Cardiac muscle cell (in vitro differentiated cells and primary cell): ENCODE data around the gene ITGB1BP1. TPM values are rescaled to one million over a fixed set of nuclear protein-coding genes. Genes with fewer than 3 reads are reported as not detected.

ENCODE experiments used
- DNase-seq, 2 donors: peaks; one replicate each; pipeline versions ENCODE4 v3.0.0 to v3.0.0-alpha.2; 2010 to 2017; ENCODE audit warnings: low read depth in 1 of 2, low spot score in 1 of 2
- H3K27ac ChIP-seq: fragments of 200-600 bp; sonication (generic); 2 replicates; pipeline ENCODE4 v1.5.1; 2016
- H3K27me3 ChIP-seq: fragments of 200-600 bp; sonication (generic); 2 replicates; pipeline ENCODE4 v1.6.0; 2016; ENCODE audit warnings: control low read depth
- H3K36me3 ChIP-seq: fragments of 200-600 bp; sonication (generic); 2 replicates; pipeline ENCODE4 v1.5.1; 2016; ENCODE audit warnings: control low read depth
- H3K4me1 ChIP-seq: fragments of 200-600 bp; sonication (generic); 2 replicates; pipeline ENCODE4 v1.8.1; 2017; ENCODE audit warnings: low read depth, mild to moderate bottlenecking, mixed run types
- H3K4me3 ChIP-seq: fragments of 200-600 bp; sonication (generic); 2 replicates; pipeline ENCODE4 v1.5.1; 2016; ENCODE audit warnings: mild to moderate bottlenecking
- H3K9me3 ChIP-seq: fragments of 200-600 bp; sonication (generic); 2 replicates; pipeline ENCODE4 v1.5.1; 2017; ENCODE audit warnings: low read depth, mild to moderate bottlenecking, control low read depth
- polyA plus RNA-seq: library from polyadenylated mRNA; unstranded; fragments of >200 nt; fragmentation: Nextera tagmentation; extraction: Ambion mirVana; gene quantifications from 2 replicates; pipeline ENCODE4 v1.2.1, GENCODE V29; 2016
- total RNA-seq: library from RNA; depleted of rRNA; stranded (reverse); fragments of >200 nt; gene quantifications from 2 replicates; pipeline ENCODE4 v1.2.3, GENCODE V29; 2016
- TF ChIP-seq, protein P1 (sequence below): IDR thresholded peaks from 2 replicates; pipeline ENCODE4 v1.5.1; 2012; ENCODE audit warnings: low read depth, mild to moderate bottlenecking, low read length

Gene ITGB1BP1
- total and polyA plus RNA-seq, 2 experiments from 2014 or later, result 30.9 to 138 TPM

DNA sequence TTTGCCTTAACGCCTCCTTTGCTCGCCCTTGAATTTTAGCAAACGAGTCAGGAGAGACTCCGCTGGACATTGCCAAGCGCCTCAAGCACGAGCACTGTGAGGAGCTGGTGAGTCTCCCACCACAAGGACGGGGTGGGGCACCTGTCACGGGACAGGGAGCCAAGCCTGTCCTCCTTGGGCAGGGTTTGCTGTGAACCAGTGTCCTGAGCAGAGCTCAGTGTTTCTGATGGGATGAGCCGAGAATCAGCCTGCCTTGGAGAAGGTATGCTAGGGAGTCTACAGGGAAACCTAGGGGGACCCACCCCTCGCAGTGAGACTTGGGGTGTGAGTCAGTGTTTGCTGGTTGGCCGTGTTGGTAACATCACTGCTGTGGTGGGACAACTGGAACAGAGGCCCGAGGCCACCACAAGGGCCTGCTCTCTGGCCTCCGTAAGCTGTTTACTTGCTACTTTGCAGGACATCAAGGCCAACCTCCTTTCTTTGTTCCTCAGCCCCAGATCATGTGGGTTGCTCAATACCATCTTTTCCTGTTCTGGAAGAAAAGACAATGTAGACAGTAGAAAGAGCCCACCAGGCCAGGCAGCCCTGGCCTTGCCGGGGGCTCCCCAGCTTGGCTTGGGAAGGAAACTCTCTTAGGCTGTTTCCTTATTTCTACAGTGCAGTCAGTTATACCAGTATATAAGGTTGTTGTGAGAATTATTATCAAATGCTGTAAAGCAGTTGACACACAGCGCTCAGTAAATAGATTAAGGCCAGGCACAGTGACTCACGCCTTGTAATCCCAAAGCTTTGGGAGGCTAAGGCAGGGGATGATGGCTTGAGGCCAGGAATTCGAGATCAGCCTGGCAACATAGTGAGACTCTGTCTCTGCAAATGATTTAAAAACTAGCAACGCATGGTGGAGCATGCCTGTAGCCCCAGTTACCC is 42.4 kb downstream of the ITGB1BP1 start:
- Histone ChIP-seq H3K27ac (no peak overlapping the region), H3K4me3 (no peak overlapping the region), H3K36me3 (no peaks in the 10 kb centered on the region), H3K27me3 (no peaks in the 10 kb centered on the region), H3K9me3 (no peaks in the 10 kb centered on the region), H3K4me1 (no peaks in the 10 kb centered on the region)
- DNase-seq, result peak in 1 of 2 donors; percentile 96
- TF ChIP-seq, protein P1, sequence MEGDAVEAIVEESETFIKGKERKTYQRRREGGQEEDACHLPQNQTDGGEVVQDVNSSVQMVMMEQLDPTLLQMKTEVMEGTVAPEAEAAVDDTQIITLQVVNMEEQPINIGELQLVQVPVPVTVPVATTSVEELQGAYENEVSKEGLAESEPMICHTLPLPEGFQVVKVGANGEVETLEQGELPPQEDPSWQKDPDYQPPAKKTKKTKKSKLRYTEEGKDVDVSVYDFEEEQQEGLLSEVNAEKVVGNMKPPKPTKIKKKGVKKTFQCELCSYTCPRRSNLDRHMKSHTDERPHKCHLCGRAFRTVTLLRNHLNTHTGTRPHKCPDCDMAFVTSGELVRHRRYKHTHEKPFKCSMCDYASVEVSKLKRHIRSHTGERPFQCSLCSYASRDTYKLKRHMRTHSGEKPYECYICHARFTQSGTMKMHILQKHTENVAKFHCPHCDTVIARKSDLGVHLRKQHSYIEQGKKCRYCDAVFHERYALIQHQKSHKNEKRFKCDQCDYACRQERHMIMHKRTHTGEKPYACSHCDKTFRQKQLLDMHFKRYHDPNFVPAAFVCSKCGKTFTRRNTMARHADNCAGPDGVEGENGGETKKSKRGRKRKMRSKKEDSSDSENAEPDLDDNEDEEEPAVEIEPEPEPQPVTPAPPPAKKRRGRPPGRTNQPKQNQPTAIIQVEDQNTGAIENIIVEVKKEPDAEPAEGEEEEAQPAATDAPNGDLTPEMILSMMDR, result no peak

GRCh38 chr2:9379391-9379755 is 44.0 kb downstream of the ITGB1BP1 start:
- no peak overlapping the region for H3K4me3 ChIP-seq
- DNase-seq, result no peak
- TF ChIP-seq, protein P1, result no peak
- H3K9me3 ChIP-seq, result no peaks in the 10 kb centered on the region
- H3K27ac ChIP-seq, result no peak overlapping the region
- H3K36me3 ChIP-seq, result no peaks in the 10 kb centered on the region
- no peaks in the 10 kb centered on the region for H3K4me1 ChIP-seq
- no peaks in the 10 kb centered on the region for H3K27me3 ChIP-seq

- Histone ChIP-seq H3K4me3 (no peak overlapping the region), H3K36me3 (no peaks in the 10 kb centered on the region), H3K27me3 (no peaks in the 10 kb centered on the region), H3K27ac (no peak overlapping the region), H3K9me3 (no peaks in the 10 kb centered on the region), H3K4me1 (no peaks in the 10 kb centered on the region)
- TF ChIP-seq, protein P1, result no peak
- peak in 1 of 2 donors; percentile 87 for DNase-seq
Observed at GRCh38 chr2:9378433-9379390, 44.6 kb downstream of the ITGB1BP1 start.

DNA sequence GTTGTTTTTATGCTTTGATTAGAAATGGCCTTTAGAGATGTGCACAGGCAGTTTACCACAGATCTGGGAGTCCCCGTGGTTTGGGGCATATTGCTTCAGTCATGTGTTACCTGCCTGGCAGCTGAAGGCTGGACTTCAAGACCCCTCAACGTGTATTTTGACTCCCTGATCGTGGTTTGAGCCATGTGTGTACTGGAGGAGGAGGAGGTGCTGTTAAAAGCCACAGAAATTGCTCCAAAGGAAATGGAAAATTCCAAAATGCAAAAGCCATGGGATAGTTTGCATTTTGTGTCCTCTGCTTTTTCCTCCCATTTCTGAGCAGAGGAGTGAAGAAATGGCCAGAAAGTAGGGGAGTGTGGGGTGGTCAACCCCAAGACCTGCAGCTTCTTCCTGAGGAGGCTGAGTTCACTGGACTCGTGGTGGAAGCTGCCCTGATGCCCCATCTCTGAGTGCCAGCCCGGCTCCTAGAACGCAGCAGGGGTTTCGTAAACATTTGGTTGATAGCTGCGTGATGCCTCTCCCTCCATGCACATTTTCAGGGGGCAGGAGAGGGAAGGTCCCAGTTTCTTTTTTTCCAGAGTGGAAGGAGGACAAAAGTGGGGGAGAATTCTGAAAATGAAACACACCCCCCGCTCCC is 45.7 kb downstream of the ITGB1BP1 start:
- H3K4me3 ChIP-seq, result no peak overlapping the region
- TF ChIP-seq, protein P1, result no peak
- no peaks in the 10 kb centered on the region for H3K4me1 ChIP-seq
- DNase-seq, result no peak
- no peaks in the 10 kb centered on the region for H3K9me3 ChIP-seq
- no peak overlapping the region for H3K27ac ChIP-seq
- H3K36me3 ChIP-seq, result no peaks in the 10 kb centered on the region
- H3K27me3 ChIP-seq, result no peaks in the 10 kb centered on the region

- no peak for DNase-seq
- no peak overlapping the region for H3K27ac ChIP-seq
- H3K4me1 ChIP-seq, result peaks cover 2% of the 10 kb centered on the region
- H3K4me3 ChIP-seq, result no peak overlapping the region
- H3K9me3 ChIP-seq, result no peaks in the 10 kb centered on the region
- H3K27me3 ChIP-seq, result no peaks in the 10 kb centered on the region
- TF ChIP-seq, protein P1, result no peak
- H3K36me3 ChIP-seq, result no peaks in the 10 kb centered on the region
Observed at GRCh38 chr2:9375857-9376428, 47.4 kb downstream of the ITGB1BP1 start.
